ENCODE data around the gene THEMIS. TPM values are rescaled to one million over a fixed set of nuclear protein-coding genes. Genes with fewer than 3 reads are reported as not detected.

The THEMIS gene
- total RNA-seq, 2 donors from 2014 or later, result not detected

GRCh38 chr6:127912914-127913313 is 12.1 kb upstream of the THEMIS start:
- Mint-ChIP-seq H3K4me1 (no peaks in the 10 kb centered on the region), H3K36me3 (ENCODE audit: low read depth) (no peaks in the 10 kb centered on the region)
- WGBS, 2 experiments (ENCODE audit: insufficient coverage in 1 of 2, insufficient read length in 1 of 2), result 81 to 100% methylated on average over 1 to 3 of the region's 3 CpGs

GRCh38 chr6:127907960-127908640 is 7.2 kb upstream of the THEMIS start:
- no peaks in the 10 kb centered on the region for H3K4me1 ChIP-seq (ENCODE audit: control insufficient read depth, insufficient read depth, low read length)
- no peak overlapping the region for H3K4me3 Mint-ChIP-seq
- no peak for TF ChIP-seq CTCF (conservative IDR thresholded peaks at IDR 0.05)
- peaks cover 6% of the 10 kb centered on the region for H3K9me3 ChIP-seq (ENCODE audit: control insufficient read depth, low read length)
- H3K9me3 Mint-ChIP-seq, result peaks cover 2% of the 10 kb centered on the region
- H3K36me3 Mint-ChIP-seq (ENCODE audit: low read depth), result no peaks in the 10 kb centered on the region
- H3K4me3 ChIP-seq (ENCODE audit: low read length), result no peak overlapping the region
- no peaks in the 10 kb centered on the region for H3K27me3 ChIP-seq (ENCODE audit: control insufficient read depth, insufficient read depth, low read length, poor library complexity, severe bottlenecking)
- no peak overlapping the region for H3K9ac ChIP-seq (ENCODE audit: extremely low read depth, low read length, poor library complexity, severe bottlenecking)
- no peaks in the 10 kb centered on the region for H3K27me3 Mint-ChIP-seq (ENCODE audit: insufficient read depth)
- H3K27ac ChIP-seq (ENCODE audit: low read depth, low read length), result no peak overlapping the region
- WGBS, 2 experiments (ENCODE audit: insufficient coverage in 1 of 2, insufficient read length in 1 of 2), result 97 to 98% methylated on average over 4 to 7 of the region's 7 CpGs
- H3K36me3 ChIP-seq (ENCODE audit: control insufficient read depth, insufficient read depth, low read length), result no peaks in the 10 kb centered on the region
- H3K4me1 Mint-ChIP-seq, result no peaks in the 10 kb centered on the region
- DNase-seq, result no peak
- H3K27ac Mint-ChIP-seq, result no peak overlapping the region

More at GRCh38 chr6:127912914-127913313, 12.1 kb upstream of the THEMIS start:
- no peak for DNase-seq
- no peak overlapping the region for H3K9ac ChIP-seq (ENCODE audit: extremely low read depth, low read length, poor library complexity, severe bottlenecking)
- Mint-ChIP-seq H3K4me3 (no peak overlapping the region), H3K27ac (no peak overlapping the region), H3K27me3 (ENCODE audit: insufficient read depth) (no peaks in the 10 kb centered on the region), H3K9me3 (peaks cover 2% of the 10 kb centered on the region)
- no peaks in the 10 kb centered on the region for H3K27me3 ChIP-seq (ENCODE audit: control insufficient read depth, insufficient read depth, low read length, poor library complexity, severe bottlenecking)
- no peak overlapping the region for H3K4me3 ChIP-seq (ENCODE audit: low read length)
- H3K4me1 ChIP-seq (ENCODE audit: control insufficient read depth, insufficient read depth, low read length), result no peaks in the 10 kb centered on the region
- no peak overlapping the region for H3K27ac ChIP-seq (ENCODE audit: low read depth, low read length)
- H3K36me3 ChIP-seq (ENCODE audit: control insufficient read depth, insufficient read depth, low read length), result no peaks in the 10 kb centered on the region
- peaks cover 6% of the 10 kb centered on the region for H3K9me3 ChIP-seq (ENCODE audit: control insufficient read depth, low read length)
- no peak for TF ChIP-seq CTCF (conservative IDR thresholded peaks at IDR 0.05)

- no peak overlapping the region for H3K27ac Mint-ChIP-seq
Observed at GRCh38 chr6:127904160-127904559, 3.3 kb upstream of the THEMIS start.

More at GRCh38 chr6:127904160-127904559, 3.3 kb upstream of the THEMIS start:
- H3K27me3 Mint-ChIP-seq (ENCODE audit: insufficient read depth), result no peaks in the 10 kb centered on the region
- Histone ChIP-seq H3K27ac (ENCODE audit: low read depth, low read length) (no peak overlapping the region), H3K9ac (ENCODE audit: extremely low read depth, low read length, poor library complexity, severe bottlenecking) (no peak overlapping the region), H3K27me3 (ENCODE audit: control insufficient read depth, insufficient read depth, low read length, poor library complexity, severe bottlenecking) (no peaks in the 10 kb centered on the region), H3K4me1 (ENCODE audit: control insufficient read depth, insufficient read depth, low read length) (no peaks in the 10 kb centered on the region), H3K9me3 (ENCODE audit: control insufficient read depth, low read length) (no peaks in the 10 kb centered on the region), H3K36me3 (ENCODE audit: control insufficient read depth, insufficient read depth, low read length) (no peaks in the 10 kb centered on the region), H3K4me3 (ENCODE audit: low read length) (no peak overlapping the region)
- no peaks in the 10 kb centered on the region for H3K36me3 Mint-ChIP-seq (ENCODE audit: low read depth)
- TF ChIP-seq CTCF (conservative IDR thresholded peaks at IDR 0.05), result no peak
- no peak overlapping the region for H3K4me3 Mint-ChIP-seq
- H3K4me1 Mint-ChIP-seq, result no peaks in the 10 kb centered on the region
- DNase-seq, result no peak
- no peaks in the 10 kb centered on the region for H3K9me3 Mint-ChIP-seq
